H1 (cell line): ENCODE results near the gene CD164L2. TPM values are rescaled to one million over a fixed set of nuclear protein-coding genes. Genes with fewer than 3 reads are reported as not detected.

ENCODE experiments used
- SIX5 ChIP-seq: IDR thresholded peaks from 2 replicates; pipeline ENCODE4 v1.6.1; 2011; ENCODE audit warnings: mild to moderate bottlenecking, low read depth, low read length
- polyA plus RNA-seq, 7 experiments: library from polyadenylated mRNA; depleted of rRNA in 3 of 7; stranded (reverse) in 5 of 7; unstranded in 2 of 7; fragments of >200 nt in 5 of 7; fragments of 200-250 nt in 2 of 7; gene quantifications; 1 replicate in 5 of 7; 2 replicates in 1 of 7; 4 replicates in 1 of 7; pipeline versions ENCODE4 v1.2.1 to v1.2.3, GENCODE V29; 2011 to 2013; ENCODE audit warnings: missing spikeins in 2 of 7, mixed read lengths in 2 of 7
- total RNA-seq: library from RNA; stranded (reverse); fragmentation: NEBNext Ultra II Directional; extraction: Animal tissue kit (Norgen Biotek cat#: 25700); gene quantifications from 2 replicates; pipeline ENCODE4 v1.2.1, GENCODE V29; 2021

Gene CD164L2
- total and polyA plus RNA-seq, 2 of the 8 experiments (the other 6 are each of a cell fraction or from before 2014, with no cell fraction given) = 3.3 TPM

GRCh38 chr1:27413004-27413403, 29.9 kb upstream of the CD164L2 start (continued):
- TF ChIP-seq SIX5 = no peak
